Measurements from ENCODE around the gene RPL32. TPM values are rescaled to one million over a fixed set of nuclear protein-coding genes. Genes with fewer than 3 reads are reported as not detected.

The RPL32 gene
- total and polyA plus RNA-seq, 9 of the 15 experiments (the other 6 are each of a cell fraction or from before 2014, with no cell fraction given): 2,738 to 6,200 (median 4,286) TPM

GRCh38 chr3:12868039-12869034 is 27.0 kb upstream of the RPL32 start (continued):
- TF ChIP-seq E2F8 (IDR thresholded peaks at IDR 0.05; ENCODE audit: low read depth, partially characterized antibody) (peak; percentile 37), ZNF253 (CRISPR knock-in tag; conservative IDR thresholded peaks at IDR 0.05) (no peak), NELFE (IDR thresholded peaks at IDR 0.05; ENCODE audit: insufficient read depth, insufficient read length) (no peak), ZNF212 (CRISPR knock-in tag; IDR thresholded peaks at IDR 0.05) (0 out of 2 replicates have a peak, but pooled peaks have one; percentile 23), NR1H2 (CRISPR knock-in tag; IDR thresholded peaks at IDR 0.05) (no peak), ETV1 (tag; conservative IDR thresholded peaks at IDR 0.05; ENCODE audit: low read depth) (peak; percentile 40; the same call in 1 of the 2 replicates), PKNOX1 (IDR thresholded peaks at IDR 0.05) (peak; percentile 92), C11orf30 (IDR thresholded peaks at IDR 0.05; ENCODE audit: low read depth) (peak; percentile 48), NFE2 (IDR thresholded peaks at IDR 0.05; ENCODE audit: low read depth) (0 out of 2 replicates have a peak, but pooled peaks have one; percentile 21), MTA3 (IDR thresholded peaks at IDR 0.05; ENCODE audit: borderline replicate concordance) (peak; percentile 83), ELF4 (CRISPR knock-in tag; IDR thresholded peaks at IDR 0.05) (no peak), PHF20 (IDR thresholded peaks at IDR 0.05; ENCODE audit: partially characterized antibody) (peak; percentile 41)
- TF ChIP-seq, protein P1, sequence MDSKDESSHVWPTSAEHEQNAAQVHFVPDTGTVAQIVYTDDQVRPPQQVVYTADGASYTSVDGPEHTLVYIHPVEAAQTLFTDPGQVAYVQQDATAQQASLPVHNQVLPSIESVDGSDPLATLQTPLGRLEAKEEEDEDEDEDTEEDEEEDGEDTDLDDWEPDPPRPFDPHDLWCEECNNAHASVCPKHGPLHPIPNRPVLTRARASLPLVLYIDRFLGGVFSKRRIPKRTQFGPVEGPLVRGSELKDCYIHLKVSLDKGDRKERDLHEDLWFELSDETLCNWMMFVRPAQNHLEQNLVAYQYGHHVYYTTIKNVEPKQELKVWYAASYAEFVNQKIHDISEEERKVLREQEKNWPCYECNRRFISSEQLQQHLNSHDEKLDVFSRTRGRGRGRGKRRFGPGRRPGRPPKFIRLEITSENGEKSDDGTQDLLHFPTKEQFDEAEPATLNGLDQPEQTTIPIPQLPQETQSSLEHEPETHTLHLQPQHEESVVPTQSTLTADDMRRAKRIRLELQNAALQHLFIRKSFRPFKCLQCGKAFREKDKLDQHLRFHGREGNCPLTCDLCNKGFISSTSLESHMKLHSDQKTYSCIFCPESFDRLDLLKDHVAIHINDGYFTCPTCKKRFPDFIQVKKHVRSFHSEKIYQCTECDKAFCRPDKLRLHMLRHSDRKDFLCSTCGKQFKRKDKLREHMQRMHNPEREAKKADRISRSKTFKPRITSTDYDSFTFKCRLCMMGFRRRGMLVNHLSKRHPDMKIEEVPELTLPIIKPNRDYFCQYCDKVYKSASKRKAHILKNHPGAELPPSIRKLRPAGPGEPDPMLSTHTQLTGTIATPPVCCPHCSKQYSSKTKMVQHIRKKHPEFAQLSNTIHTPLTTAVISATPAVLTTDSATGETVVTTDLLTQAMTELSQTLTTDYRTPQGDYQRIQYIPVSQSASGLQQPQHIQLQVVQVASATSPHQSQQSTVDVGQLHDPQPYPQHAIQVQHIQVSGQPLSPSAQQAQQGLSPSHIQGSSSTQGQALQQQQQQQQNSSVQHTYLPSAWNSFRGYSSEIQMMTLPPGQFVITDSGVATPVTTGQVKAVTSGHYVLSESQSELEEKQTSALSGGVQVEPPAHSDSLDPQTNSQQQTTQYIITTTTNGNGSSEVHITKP (IDR thresholded peaks at IDR 0.05; ENCODE audit: partially characterized antibody): peak; percentile 92
- TF ChIP-seq, protein P2, sequence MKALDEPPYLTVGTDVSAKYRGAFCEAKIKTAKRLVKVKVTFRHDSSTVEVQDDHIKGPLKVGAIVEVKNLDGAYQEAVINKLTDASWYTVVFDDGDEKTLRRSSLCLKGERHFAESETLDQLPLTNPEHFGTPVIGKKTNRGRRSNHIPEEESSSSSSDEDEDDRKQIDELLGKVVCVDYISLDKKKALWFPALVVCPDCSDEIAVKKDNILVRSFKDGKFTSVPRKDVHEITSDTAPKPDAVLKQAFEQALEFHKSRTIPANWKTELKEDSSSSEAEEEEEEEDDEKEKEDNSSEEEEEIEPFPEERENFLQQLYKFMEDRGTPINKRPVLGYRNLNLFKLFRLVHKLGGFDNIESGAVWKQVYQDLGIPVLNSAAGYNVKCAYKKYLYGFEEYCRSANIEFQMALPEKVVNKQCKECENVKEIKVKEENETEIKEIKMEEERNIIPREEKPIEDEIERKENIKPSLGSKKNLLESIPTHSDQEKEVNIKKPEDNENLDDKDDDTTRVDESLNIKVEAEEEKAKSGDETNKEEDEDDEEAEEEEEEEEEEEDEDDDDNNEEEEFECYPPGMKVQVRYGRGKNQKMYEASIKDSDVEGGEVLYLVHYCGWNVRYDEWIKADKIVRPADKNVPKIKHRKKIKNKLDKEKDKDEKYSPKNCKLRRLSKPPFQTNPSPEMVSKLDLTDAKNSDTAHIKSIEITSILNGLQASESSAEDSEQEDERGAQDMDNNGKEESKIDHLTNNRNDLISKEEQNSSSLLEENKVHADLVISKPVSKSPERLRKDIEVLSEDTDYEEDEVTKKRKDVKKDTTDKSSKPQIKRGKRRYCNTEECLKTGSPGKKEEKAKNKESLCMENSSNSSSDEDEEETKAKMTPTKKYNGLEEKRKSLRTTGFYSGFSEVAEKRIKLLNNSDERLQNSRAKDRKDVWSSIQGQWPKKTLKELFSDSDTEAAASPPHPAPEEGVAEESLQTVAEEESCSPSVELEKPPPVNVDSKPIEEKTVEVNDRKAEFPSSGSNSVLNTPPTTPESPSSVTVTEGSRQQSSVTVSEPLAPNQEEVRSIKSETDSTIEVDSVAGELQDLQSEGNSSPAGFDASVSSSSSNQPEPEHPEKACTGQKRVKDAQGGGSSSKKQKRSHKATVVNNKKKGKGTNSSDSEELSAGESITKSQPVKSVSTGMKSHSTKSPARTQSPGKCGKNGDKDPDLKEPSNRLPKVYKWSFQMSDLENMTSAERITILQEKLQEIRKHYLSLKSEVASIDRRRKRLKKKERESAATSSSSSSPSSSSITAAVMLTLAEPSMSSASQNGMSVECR (CRISPR knock-in tag; IDR thresholded peaks at IDR 0.05): peak; percentile 54; the same call in 1 of the 2 replicates
